GM06990 (cell line): ENCODE measurements around the gene DDX54.

ENCODE experiments used
- DNase-seq: peaks from one replicate; pipeline ENCODE4 v3.0.0-alpha.2; 2011; ENCODE audit not compliant: insufficient read length; ENCODE audit errors: extremely low read depth
- H3K27me3 ChIP-seq: replicated peaks from 2 replicates; pipeline ENCODE4 v1.6.0; 2011; ENCODE audit warnings: low read length; ENCODE audit not compliant: control insufficient read depth, insufficient read depth
- H3K36me3 ChIP-seq: 2 replicates; pipeline ENCODE4 v1.5.1; 2011; ENCODE audit warnings: low read length; ENCODE audit not compliant: control insufficient read depth, insufficient read depth
- H3K4me3 ChIP-seq: replicated peaks from 2 replicates; pipeline ENCODE4 v1.5.1; 2011; ENCODE audit warnings: low read depth, mild to moderate bottlenecking, control low read depth, low read length
- TF ChIP-seq, protein P1 (sequence below): IDR thresholded peaks from 2 replicates; pipeline ENCODE4 v1.5.1; 2011; ENCODE audit warnings: low read length, control low read depth, mild to moderate bottlenecking, inconsistent platforms; ENCODE audit not compliant: insufficient read depth, poor library complexity, severe bottlenecking

DDX54 gene

DNA sequence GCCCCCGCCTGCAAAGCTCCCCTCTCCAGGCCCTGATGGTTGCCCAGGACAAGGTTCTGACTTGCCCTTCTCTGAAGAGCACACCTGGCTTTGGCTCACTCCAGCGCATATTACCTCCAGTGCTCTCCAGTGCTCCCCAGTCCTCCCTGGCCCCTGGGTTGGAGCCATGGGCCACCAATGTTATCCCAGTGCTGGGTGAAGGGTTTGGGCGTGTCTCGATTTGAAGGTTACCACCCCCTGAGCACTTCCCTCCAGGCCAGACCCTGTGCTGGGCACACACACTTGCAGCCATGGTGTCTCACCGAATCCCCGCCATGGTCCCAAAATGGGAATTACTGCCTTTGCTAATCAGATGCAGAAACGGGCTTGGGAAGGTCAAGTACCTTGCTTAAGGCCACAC is 11.3 kb upstream of the DDX54 start:
- Histone ChIP-seq H3K27me3 (no peaks in the 10 kb centered on the region), H3K36me3 (peaks cover 9% of the 10 kb centered on the region), H3K4me3 (no peak overlapping the region)
- no peak for DNase-seq
- TF ChIP-seq, protein P1, sequence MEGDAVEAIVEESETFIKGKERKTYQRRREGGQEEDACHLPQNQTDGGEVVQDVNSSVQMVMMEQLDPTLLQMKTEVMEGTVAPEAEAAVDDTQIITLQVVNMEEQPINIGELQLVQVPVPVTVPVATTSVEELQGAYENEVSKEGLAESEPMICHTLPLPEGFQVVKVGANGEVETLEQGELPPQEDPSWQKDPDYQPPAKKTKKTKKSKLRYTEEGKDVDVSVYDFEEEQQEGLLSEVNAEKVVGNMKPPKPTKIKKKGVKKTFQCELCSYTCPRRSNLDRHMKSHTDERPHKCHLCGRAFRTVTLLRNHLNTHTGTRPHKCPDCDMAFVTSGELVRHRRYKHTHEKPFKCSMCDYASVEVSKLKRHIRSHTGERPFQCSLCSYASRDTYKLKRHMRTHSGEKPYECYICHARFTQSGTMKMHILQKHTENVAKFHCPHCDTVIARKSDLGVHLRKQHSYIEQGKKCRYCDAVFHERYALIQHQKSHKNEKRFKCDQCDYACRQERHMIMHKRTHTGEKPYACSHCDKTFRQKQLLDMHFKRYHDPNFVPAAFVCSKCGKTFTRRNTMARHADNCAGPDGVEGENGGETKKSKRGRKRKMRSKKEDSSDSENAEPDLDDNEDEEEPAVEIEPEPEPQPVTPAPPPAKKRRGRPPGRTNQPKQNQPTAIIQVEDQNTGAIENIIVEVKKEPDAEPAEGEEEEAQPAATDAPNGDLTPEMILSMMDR, result no peak

DNA sequence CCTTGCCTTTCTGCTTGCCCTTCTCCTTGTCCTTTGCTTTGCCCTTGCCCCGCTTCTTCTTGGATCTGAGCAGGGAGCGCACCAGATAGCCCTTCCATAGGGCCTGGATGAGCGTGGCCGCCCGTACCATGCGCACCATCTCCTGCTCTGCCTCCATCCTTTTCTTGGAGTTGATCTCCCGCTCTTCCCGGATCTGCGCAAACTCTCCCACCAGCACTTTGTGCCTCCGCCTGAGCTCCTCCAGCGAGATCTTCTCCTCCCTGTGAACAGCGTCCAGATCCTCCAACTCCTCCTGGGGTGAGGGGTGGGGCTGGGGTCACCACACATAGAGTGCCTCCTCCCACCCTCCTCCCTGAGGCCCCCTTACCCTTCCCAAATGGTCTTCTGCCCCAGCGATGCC is 10.3 kb upstream of the DDX54 start:
- no peak overlapping the region for H3K4me3 ChIP-seq
- DNase-seq, result no peak
- H3K27me3 ChIP-seq, result no peaks in the 10 kb centered on the region
- TF ChIP-seq, protein P1, result no peak
- peaks cover 16% of the 10 kb centered on the region for H3K36me3 ChIP-seq

DNA sequence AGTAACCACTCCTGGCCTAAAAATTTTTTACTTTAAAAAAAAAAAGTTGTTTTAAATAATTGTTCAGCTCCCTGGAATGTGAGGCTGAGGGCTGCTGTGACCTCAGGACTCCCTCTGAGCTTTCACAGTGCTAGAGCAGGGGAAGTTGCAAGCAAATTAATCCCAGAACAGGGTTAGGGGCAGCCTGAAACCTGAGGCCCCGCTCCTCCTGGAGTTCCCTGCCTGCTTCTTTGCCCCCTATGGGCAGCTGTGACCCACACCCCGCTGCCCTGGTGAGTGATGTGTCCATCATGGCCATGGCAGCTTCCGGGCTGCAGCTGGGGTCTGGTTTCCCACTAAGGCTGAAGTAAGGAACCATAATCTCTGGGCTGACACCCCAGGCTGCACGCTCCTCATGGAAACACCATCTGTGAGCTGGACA is 9.7 kb upstream of the DDX54 start:
- Histone ChIP-seq H3K4me3 (no peak overlapping the region), H3K27me3 (no peaks in the 10 kb centered on the region), H3K36me3 (peaks cover 18% of the 10 kb centered on the region)
- no peak for DNase-seq
- TF ChIP-seq, protein P1, result no peak

DNA sequence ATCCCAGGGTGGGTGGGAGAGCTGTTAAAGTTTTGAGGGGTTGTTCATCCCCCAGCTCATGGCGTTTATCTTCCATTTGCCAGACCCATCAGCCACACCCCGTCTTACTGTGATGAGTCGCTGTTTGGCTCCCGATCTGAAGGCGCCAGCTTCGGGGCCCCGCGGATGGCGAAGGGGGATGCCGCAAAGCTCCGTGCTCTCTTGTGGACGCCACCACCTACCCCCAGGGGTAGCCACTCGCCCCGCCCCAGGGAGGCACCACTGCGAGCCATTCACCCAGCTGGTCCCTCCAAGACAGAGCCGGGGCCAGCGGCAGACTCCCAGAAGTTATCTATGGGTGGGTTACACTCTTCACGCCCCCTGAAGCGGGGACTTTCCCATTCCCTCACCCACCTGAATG is 5.9 kb upstream of the DDX54 start:
- no peak for DNase-seq
- no peaks in the 10 kb centered on the region for H3K27me3 ChIP-seq
- H3K36me3 ChIP-seq, result peaks cover 20% of the 10 kb centered on the region
- TF ChIP-seq, protein P1, result no peak
- no peak overlapping the region for H3K4me3 ChIP-seq

DNA sequence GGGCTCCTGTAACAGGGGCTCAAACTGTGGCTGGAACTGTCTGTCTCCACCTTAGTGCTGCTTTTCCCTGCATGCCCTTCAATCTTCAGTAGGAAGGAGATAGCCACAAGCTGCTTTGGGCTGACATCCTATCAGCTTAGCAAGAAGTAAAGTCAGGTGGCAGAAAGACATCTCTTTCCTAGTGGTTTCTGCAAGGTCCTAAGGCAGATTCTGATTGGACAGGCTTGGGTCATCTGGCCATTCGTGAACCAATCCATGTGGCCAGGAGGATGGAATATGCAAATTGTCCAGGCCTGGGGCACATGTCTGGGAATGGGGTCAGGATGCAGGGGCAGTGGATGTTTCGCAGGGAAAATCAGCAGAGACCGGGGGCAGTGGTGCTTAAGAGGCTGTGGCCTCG is 5.5 kb upstream of the DDX54 start:
- TF ChIP-seq, protein P1, result no peak
- H3K27me3 ChIP-seq, result no peaks in the 10 kb centered on the region
- no peak for DNase-seq
- H3K36me3 ChIP-seq, result peaks cover 20% of the 10 kb centered on the region
- no peak overlapping the region for H3K4me3 ChIP-seq

DNA sequence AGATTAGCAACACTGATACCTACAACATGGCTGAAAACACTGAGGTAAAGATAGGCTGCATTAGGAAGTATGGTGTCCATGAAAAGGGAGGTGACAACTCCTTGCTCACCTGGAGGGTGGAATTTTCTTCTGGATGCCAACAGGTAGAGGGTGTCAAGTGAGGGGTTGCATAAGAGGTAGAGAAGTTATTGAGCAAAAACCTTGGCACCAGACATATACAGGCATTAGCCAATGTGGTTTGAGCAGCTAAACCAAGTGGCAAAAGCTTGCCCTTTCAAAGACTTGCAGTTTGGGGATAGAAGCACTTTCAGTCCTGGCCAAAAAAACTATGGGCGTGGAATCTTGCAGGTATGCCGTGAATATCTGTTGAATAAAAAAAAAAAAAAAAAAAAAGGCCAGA is 4.1 kb upstream of the DDX54 start:
- H3K27me3 ChIP-seq, result no peaks in the 10 kb centered on the region
- H3K36me3 ChIP-seq, result peaks cover 20% of the 10 kb centered on the region
- TF ChIP-seq, protein P1, result no peak
- no peak overlapping the region for H3K4me3 ChIP-seq
- DNase-seq, result no peak
